Neural progenitor cell (in vitro differentiated cells): ENCODE data around the gene SLC7A10. TPM values are rescaled to one million over a fixed set of nuclear protein-coding genes. Genes with fewer than 3 reads are reported as not detected.

Source experiments
- DNase-seq: peaks from one replicate; pipeline ENCODE4 v3.0.0-alpha.2; 2016; ENCODE audit warnings: low spot score
- H2AFZ ChIP-seq: fragments of 200-600 bp; sonication (generic); replicated peaks from 2 replicates; pipeline ENCODE4 v1.6.1; 2016; ENCODE audit warnings: antibody characterized with exemption
- H3F3A ChIP-seq: fragments of 200-600 bp; sonication (generic); 2 replicates; pipeline ENCODE4 v1.6.1; 2016; ENCODE audit warnings: antibody characterized with exemption, low read depth
- H3K27ac ChIP-seq: fragments of 200-600 bp; sonication (generic); 2 replicates; pipeline ENCODE4 v1.5.1; 2016; ENCODE audit warnings: mild to moderate bottlenecking
- H3K27me3 ChIP-seq: fragments of 200-600 bp; sonication (generic); 2 replicates; pipeline ENCODE4 v1.6.1; 2016; ENCODE audit warnings: mild to moderate bottlenecking, moderate library complexity
- H3K36me3 ChIP-seq: fragments of 200-600 bp; sonication (generic); 2 replicates; pipeline ENCODE4 v1.5.1; 2016
- H3K4me1 ChIP-seq: fragments of 200-600 bp; sonication (generic); 2 replicates; pipeline ENCODE4 v1.6.1; 2016; ENCODE audit warnings: mixed run types
- H3K4me2 ChIP-seq: fragments of 200-600 bp; sonication (generic); 2 replicates; pipeline ENCODE4 v1.6.1; 2016
- H3K4me3 ChIP-seq: fragments of 200-600 bp; sonication (generic); 2 replicates; pipeline ENCODE4 v1.5.1; 2016
- H3K79me2 ChIP-seq: fragments of 200-600 bp; sonication (generic); 2 replicates; pipeline ENCODE4 v1.6.1; 2016; ENCODE audit warnings: low read depth
- H3K9ac ChIP-seq: fragments of 200-600 bp; sonication (generic); 2 replicates; pipeline ENCODE4 v1.6.1; 2016
- H3K9me3 ChIP-seq: fragments of 200-600 bp; sonication (generic); 2 replicates; pipeline ENCODE4 v1.5.1; 2016; ENCODE audit warnings: low read depth
- H4K20me1 ChIP-seq: fragments of 200-600 bp; sonication (generic); 2 replicates; pipeline ENCODE4 v1.6.1; 2016; ENCODE audit warnings: low read depth
- H3K27ac Mint-ChIP-seq: 3 replicates; pipeline ENCODE4 v1.8.0; 2021; ENCODE audit warnings: mixed read lengths
- H3K27me3 Mint-ChIP-seq: 2 replicates; pipeline ENCODE4 v1.8.0; 2022; ENCODE audit warnings: low read depth, mild to moderate bottlenecking, inconsistent platforms, moderate library complexity, mixed read lengths; ENCODE audit not compliant: insufficient read depth
- H3K36me3 Mint-ChIP-seq: 3 replicates; pipeline ENCODE4 v1.8.0; 2021; ENCODE audit warnings: mixed read lengths
- H3K4me1 Mint-ChIP-seq: 3 replicates; pipeline ENCODE4 v1.8.0; 2021; ENCODE audit warnings: mixed read lengths
- H3K4me3 Mint-ChIP-seq: 3 replicates; pipeline ENCODE4 v1.8.0; 2021; ENCODE audit warnings: mild to moderate bottlenecking, moderate library complexity, mixed read lengths
- H3K9me3 Mint-ChIP-seq: 3 replicates; pipeline ENCODE4 v1.8.0; 2020; ENCODE audit warnings: mixed read lengths
- CTCF ChIP-seq: fragments of 200-600 bp; sonication (generic); IDR thresholded peaks from 2 replicates; pipeline ENCODE4 v1.5.1; 2017; ENCODE audit warnings: antibody characterized with exemption, mild to moderate bottlenecking
- EZH2 ChIP-seq: fragments of 200-600 bp; sonication (generic); IDR thresholded peaks from 2 replicates; pipeline ENCODE4 v1.6.1; 2017; ENCODE audit warnings: antibody characterized with exemption, mild to moderate bottlenecking, moderate library complexity
- EZH2phosphoT487 ChIP-seq: fragments of 200-600 bp; sonication (generic); IDR thresholded peaks from 2 replicates; pipeline ENCODE4 v1.6.1; 2017; ENCODE audit warnings: antibody characterized with exemption
- total RNA-seq: library from RNA; depleted of rRNA; stranded (reverse); fragments of >200 nt; gene quantifications from 2 replicates; pipeline ENCODE4 v1.2.3, GENCODE V29; 2015; ENCODE audit warnings: low replicate concordance

SLC7A10 gene
- total RNA-seq, 1 donor from 2014 or later: 0.79 TPM

- H4K20me1 ChIP-seq: no peaks in the 10 kb centered on the region
Observed at GRCh38 chr19:33247441-33247819, 21.8 kb upstream of the SLC7A10 start.

GRCh38 chr19:33246709-33247440 lies 21.2 kb upstream of the SLC7A10 start:
- Mint-ChIP-seq H3K4me3 (no peak overlapping the region), H3K27me3 (peaks cover 6% of the 10 kb centered on the region), H3K9me3 (peaks cover 2% of the 10 kb centered on the region), H3K27ac (no peak overlapping the region), H3K36me3 (no peaks in the 10 kb centered on the region), H3K4me1 (no peaks in the 10 kb centered on the region)
- peaks cover 3% of the 10 kb centered on the region for H3F3A ChIP-seq
- no peak for TF ChIP-seq EZH2phosphoT487
- TF ChIP-seq CTCF: no peak
- no peak for TF ChIP-seq EZH2
- H3K4me3 ChIP-seq: no peak overlapping the region
- H4K20me1 ChIP-seq: no peaks in the 10 kb centered on the region
- H3K79me2 ChIP-seq: no peaks in the 10 kb centered on the region
- H3K4me2 ChIP-seq: no peak overlapping the region
- no peaks in the 10 kb centered on the region for H3K27me3 ChIP-seq
- no peak for DNase-seq
- H3K36me3 ChIP-seq: no peaks in the 10 kb centered on the region
- H3K9me3 ChIP-seq: peaks cover 5% of the 10 kb centered on the region
- H2AFZ ChIP-seq: no peak overlapping the region
- H3K27ac ChIP-seq: no peak overlapping the region
- no peak overlapping the region for H3K9ac ChIP-seq
- H3K4me1 ChIP-seq: no peaks in the 10 kb centered on the region

More at GRCh38 chr19:33247441-33247819, 21.8 kb upstream of the SLC7A10 start:
- Histone ChIP-seq H3K79me2 (no peaks in the 10 kb centered on the region), H3K36me3 (no peaks in the 10 kb centered on the region), H3K27ac (no peak overlapping the region), H3F3A (peaks cover 3% of the 10 kb centered on the region), H3K27me3 (no peaks in the 10 kb centered on the region), H3K4me2 (no peak overlapping the region), H3K4me3 (no peak overlapping the region), H3K4me1 (no peaks in the 10 kb centered on the region), H3K9ac (no peak overlapping the region), H3K9me3 (peaks cover 5% of the 10 kb centered on the region), H2AFZ (no peak overlapping the region)
- TF ChIP-seq EZH2 (no peak), CTCF (no peak), EZH2phosphoT487 (no peak)
- peaks cover 6% of the 10 kb centered on the region for H3K27me3 Mint-ChIP-seq
- DNase-seq: no peak
- H3K36me3 Mint-ChIP-seq: no peaks in the 10 kb centered on the region
- no peak overlapping the region for H3K27ac Mint-ChIP-seq
- H3K4me1 Mint-ChIP-seq: no peaks in the 10 kb centered on the region
- peaks cover 2% of the 10 kb centered on the region for H3K9me3 Mint-ChIP-seq
- H3K4me3 Mint-ChIP-seq: no peak overlapping the region

GRCh38 chr19:33245948-33246708 lies 20.5 kb upstream of the SLC7A10 start:
- peaks cover 6% of the 10 kb centered on the region for H3K27me3 Mint-ChIP-seq
- Histone ChIP-seq H3K27ac (no peak overlapping the region), H3K4me2 (no peak overlapping the region), H3K36me3 (no peaks in the 10 kb centered on the region), H3K79me2 (no peaks in the 10 kb centered on the region), H2AFZ (no peak overlapping the region), H3K4me3 (no peak overlapping the region), H3K9me3 (peaks cover 5% of the 10 kb centered on the region), H3F3A (peaks cover 3% of the 10 kb centered on the region), H3K27me3 (no peaks in the 10 kb centered on the region), H4K20me1 (no peaks in the 10 kb centered on the region), H3K9ac (no peak overlapping the region), H3K4me1 (no peaks in the 10 kb centered on the region)
- no peaks in the 10 kb centered on the region for H3K36me3 Mint-ChIP-seq
- H3K27ac Mint-ChIP-seq: no peak overlapping the region
- peaks cover 2% of the 10 kb centered on the region for H3K9me3 Mint-ChIP-seq
- no peak for TF ChIP-seq EZH2
- peak; percentile 54 for TF ChIP-seq CTCF
- H3K4me1 Mint-ChIP-seq: no peaks in the 10 kb centered on the region
- DNase-seq: no peak
- no peak overlapping the region for H3K4me3 Mint-ChIP-seq
